HepG2 (cell line): ENCODE data around the gene DIPK1C. TPM values are rescaled to one million over a fixed set of nuclear protein-coding genes. Genes with fewer than 3 reads are reported as not detected.

Source experiments
- ATF5 ChIP-seq: sonication (generic); formaldehyde crosslinking; IDR thresholded peaks from 2 replicates; pipeline ENCODE4 v1.4.0; 2020; ENCODE audit warnings: mild to moderate bottlenecking, low read depth, missing genetic modification reagents
- DMTF1 ChIP-seq: sonication (generic); formaldehyde crosslinking; IDR thresholded peaks from 2 replicates; pipeline ENCODE4 v1.4.0; 2020; ENCODE audit warnings: mild to moderate bottlenecking, missing genetic modification reagents
- ETV6 ChIP-seq: sonication (generic); formaldehyde crosslinking; conservative IDR thresholded peaks from 2 replicates; pipeline ENCODE4 v1.4.0; 2020; ENCODE audit warnings: missing genetic modification reagents
- FLYWCH1 ChIP-seq: sonication (generic); formaldehyde crosslinking; IDR thresholded peaks from 2 replicates; pipeline ENCODE4 v1.8.1; 2023; ENCODE audit warnings: mild to moderate bottlenecking, missing genetic modification reagents
- FOXK2 ChIP-seq: fragments of 450-650 bp; IDR thresholded peaks from 2 replicates; pipeline ENCODE4 v1.6.1; 2016
- HDAC1 ChIP-seq: sonication (generic); formaldehyde crosslinking; IDR thresholded peaks from 2 replicates; pipeline ENCODE4 v1.5.1; 2020; ENCODE audit warnings: mild to moderate bottlenecking, missing genetic modification reagents
- MIER3 ChIP-seq: IDR thresholded peaks from 2 replicates; pipeline ENCODE4 v1.6.1; 2016; ENCODE audit warnings: missing compliant biosample characterization, borderline replicate concordance
- NFATC3 ChIP-seq: sonication (generic); formaldehyde crosslinking; IDR thresholded peaks from 2 replicates; pipeline ENCODE4 v1.5.1; 2020; ENCODE audit warnings: mild to moderate bottlenecking, missing genetic modification reagents
- PBX2 ChIP-seq: IDR thresholded peaks from 2 replicates; pipeline ENCODE4 v1.6.1; 2016; ENCODE audit warnings: control low read depth
- RFX1 ChIP-seq: fragments of 450-650 bp; IDR thresholded peaks from 2 replicates; pipeline ENCODE4 v1.6.1; 2017
- SIX4 ChIP-seq: sonication (generic); formaldehyde crosslinking; IDR thresholded peaks from 2 replicates; pipeline ENCODE4 v1.4.0; 2020; ENCODE audit warnings: missing genetic modification reagents
- SRF ChIP-seq: IDR thresholded peaks from 2 replicates; pipeline ENCODE4 v1.6.1; 2011; ENCODE audit warnings: mild to moderate bottlenecking, low read depth, low read length, moderate library complexity
- TCF12 ChIP-seq, 2 experiments: fragments of 450-650 bp in 1 of 2; sonication (generic) in 1 of 2; formaldehyde crosslinking in 1 of 2; IDR thresholded peaks; 2 replicates each; pipeline versions ENCODE4 v1.6.1 to v1.8.0; 2017 to 2022; ENCODE audit warnings: antibody characterized with exemption in 1 of 2, mild to moderate bottlenecking in 1 of 2, missing genetic modification reagents in 1 of 2, moderate library complexity in 1 of 2
- XRCC5 ChIP-seq: fragments of 200-400 bp; formaldehyde crosslinking; optimal IDR thresholded peaks from 2 replicates; pipeline ENCODE3; 2017; ENCODE audit warnings: mild to moderate bottlenecking, low read length
- ZFAT ChIP-seq: sonication (generic); formaldehyde crosslinking; conservative IDR thresholded peaks from 2 replicates; pipeline ENCODE4 v1.8.1; 2023; ENCODE audit warnings: missing genetic modification reagents, inconsistent platforms
- ZFP62 ChIP-seq: sonication (generic); formaldehyde crosslinking; IDR thresholded peaks from 2 replicates; pipeline ENCODE4 v1.4.0; 2020; ENCODE audit warnings: missing genetic modification reagents
- ZKSCAN8 ChIP-seq: IDR thresholded peaks from 2 replicates; pipeline ENCODE4 v1.6.1; 2016; ENCODE audit warnings: borderline replicate concordance, missing genetic modification reagents, missing compliant biosample characterization
- ZNF18 ChIP-seq: sonication (generic); formaldehyde crosslinking; IDR thresholded peaks from 2 replicates; pipeline ENCODE4 v1.8.0; 2022; ENCODE audit warnings: mild to moderate bottlenecking, missing genetic modification reagents; ENCODE audit not compliant: insufficient replicate concordance
- ZNF615 ChIP-seq: sonication (generic); formaldehyde crosslinking; IDR thresholded peaks from 2 replicates; pipeline ENCODE4 v1.5.0; 2020; ENCODE audit warnings: mild to moderate bottlenecking, missing genetic modification reagents, borderline replicate concordance
- ZNF773 ChIP-seq: sonication (generic); formaldehyde crosslinking; IDR thresholded peaks from 2 replicates; pipeline ENCODE4 v1.4.0; 2020; ENCODE audit warnings: missing genetic modification reagents, borderline replicate concordance
- ZZZ3 ChIP-seq: sonication (generic); formaldehyde crosslinking; IDR thresholded peaks from 2 replicates; pipeline ENCODE4 v1.4.0; 2020; ENCODE audit warnings: missing genetic modification reagents, mild to moderate bottlenecking, borderline replicate concordance
- polyA plus RNA-seq, 8 experiments: library from polyadenylated mRNA; depleted of rRNA in 3 of 8; stranded (reverse) in 7 of 8; unstranded in 1 of 8; fragments of >200 nt; fragmentation: Illumina TruSeq in 4 of 8; extraction: Trizol in 4 of 8; gene quantifications; 2 replicates each; pipeline versions ENCODE4 v1.2.1 to v1.2.3, GENCODE V29; 2011 to 2016; ENCODE audit warnings: low read depth in 4 of 8, missing spikeins in 1 of 8, mixed read lengths in 1 of 8; ENCODE audit not compliant: insufficient read depth in 1 of 8
- total RNA-seq, 5 experiments: library from RNA; depleted of rRNA; stranded (reverse); fragments of >200 nt; fragmentation: Illumina TruSeq; extraction: Trizol; gene quantifications; 2 replicates each; pipeline ENCODE4 v1.2.3, GENCODE V29; 2016; ENCODE audit warnings: low read depth in 1 of 5

Gene DIPK1C
- total and polyA plus RNA-seq, 2 of the 13 experiments (the other 11 are each of a cell fraction or from before 2014, with no cell fraction given), result 1.8 TPM; not detected in 1

GRCh38 chr18:74495581-74496507 is 38.7 kb upstream of the DIPK1C start, which contains the start of gene CNDP2 (continued):
- TF ChIP-seq DMTF1 (CRISPR knock-in tag) (no peak), ZFP62 (no peak), SIX4 (CRISPR knock-in tag) (no peak; the same call in 1 of the 2 replicates), TCF12 (IDR thresholded peaks at IDR 0.05) (no peak), TCF12 (CRISPR knock-in tag; IDR thresholded peaks at IDR 0.05) (no peak), ZFAT (no peak), ETV6 (CRISPR knock-in tag) (no peak), RFX1 (peak; percentile 86; the same call in 1 of the 2 replicates), SRF (no peak), NFATC3 (CRISPR knock-in tag) (no peak), ZNF615 (CRISPR knock-in tag) (no peak), MIER3 (CRISPR knock-in tag) (no peak), FLYWCH1 (CRISPR knock-in tag) (no peak), ATF5 (CRISPR knock-in tag) (0 out of 2 replicates have a peak, but pooled peaks have one; percentile 14), ZKSCAN8 (no peak), HDAC1 (CRISPR knock-in tag) (peak; percentile 97), PBX2 (CRISPR knock-in tag) (peak; percentile 78), ZNF18 (CRISPR knock-in tag) (no peak), ZZZ3 (CRISPR knock-in tag) (no peak), FOXK2 (peak; percentile 42; the same call in 1 of the 2 replicates), ZNF773 (CRISPR knock-in tag) (0 out of 2 replicates have a peak, but pooled peaks have one; percentile 20), XRCC5 (peak; percentile 76)
